SK-N-SH (cell line): ENCODE measurements around the gene SLC43A3. TPM values are rescaled to one million over a fixed set of nuclear protein-coding genes. Genes with fewer than 3 reads are reported as not detected.

Experiments used
- CTCF ChIA-PET: fragments of 300-600, 350-600 bp; formaldehyde crosslinking; extraction: SDS; loops from one replicate; lab custom pipeline; 2021; lab: Yijun Ruan, JAX
- POLR2A ChIA-PET: fragments of 350-600 bp; sonication (Branson Sonifier 250); formaldehyde crosslinking; extraction: SDS; loops from one replicate; lab custom pipeline; 2020; ENCODE audit warnings: antibody characterized with exemption, inconsistent platforms; lab: Yijun Ruan, JAX
- DNase-seq: peaks from one replicate; pipeline ENCODE4 v3.0.0; 2012
- H2AFZ ChIP-seq: fragments of 200-600 bp; sonication (generic); 2 replicates; pipeline ENCODE4 v1.8.1; 2016; ENCODE audit warnings: antibody characterized with exemption, mild to moderate bottlenecking, low read depth
- H3F3A ChIP-seq: fragments of 200-600 bp; sonication (generic); replicated peaks from 2 replicates; pipeline ENCODE3; 2016; ENCODE audit warnings: antibody characterized with exemption, mild to moderate bottlenecking; ENCODE audit not compliant: insufficient read depth
- H3K27ac ChIP-seq, 2 experiments: fragments of 200-500 bp in 1 of 2; fragments of 200-600 bp in 1 of 2; sonication (Bioruptor generic) in 1 of 2; sonication (generic), shearing (Covaris generic) in 1 of 2; 2 replicates each; pipeline versions ENCODE4 v1.5.1 to v1.6.1; 2014 to 2016; ENCODE audit warnings: low read depth in 2 of 2, inconsistent platforms in 1 of 2, low read length in 1 of 2, mild to moderate bottlenecking in 1 of 2, mixed read lengths in 1 of 2
- H3K27me3 ChIP-seq: fragments of 200-600 bp; sonication (generic), shearing (Covaris generic); 2 replicates; pipeline ENCODE4 v1.6.1; 2016; ENCODE audit warnings: mixed run types; ENCODE audit not compliant: insufficient read depth
- H3K36me3 ChIP-seq, 2 experiments: fragments of 200-500 bp in 1 of 2; fragments of 200-600 bp in 1 of 2; sonication (Bioruptor generic) in 1 of 2; sonication (generic) in 1 of 2; replicated peaks in 1 of 2; 2 replicates each; pipeline versions ENCODE3 to v1.5.1; 2014 to 2016; ENCODE audit warnings: low read length in 1 of 2, mild to moderate bottlenecking in 1 of 2; ENCODE audit not compliant: insufficient read depth in 2 of 2, control insufficient read depth in 1 of 2
- H3K4me1 ChIP-seq, 2 experiments: fragments of 200-500 bp in 1 of 2; fragments of 200-600 bp in 1 of 2; sonication (Bioruptor generic) in 1 of 2; sonication (generic), shearing (Covaris generic) in 1 of 2; 2 replicates each; pipeline versions ENCODE4 v1.5.1 to v1.6.1; 2014 to 2016; ENCODE audit warnings: low read depth in 1 of 2, low read length in 1 of 2, mixed run types in 1 of 2; ENCODE audit not compliant: insufficient read depth in 2 of 2, control insufficient read depth in 1 of 2
- H3K4me2 ChIP-seq: fragments of 200-600 bp; sonication (generic), shearing (Covaris generic); 2 replicates; pipeline ENCODE4 v1.6.1; 2017; ENCODE audit warnings: mixed run types
- H3K4me3 ChIP-seq, 2 experiments: fragments of 200-500 bp in 1 of 2; fragments of 200-600 bp in 1 of 2; sonication (Bioruptor generic) in 1 of 2; sonication (generic), shearing (Covaris generic) in 1 of 2; 2 replicates each; pipeline versions ENCODE4 v1.5.1 to v1.8.1; 2014 to 2016; ENCODE audit warnings: low read depth in 2 of 2, inconsistent platforms in 1 of 2, low read length in 1 of 2, mild to moderate bottlenecking in 1 of 2, mixed read lengths in 1 of 2, moderate library complexity in 1 of 2
- H3K79me2 ChIP-seq: fragments of 200-600 bp; sonication (generic); 2 replicates; pipeline ENCODE4 v1.8.1; 2017; ENCODE audit warnings: mild to moderate bottlenecking; ENCODE audit not compliant: insufficient read depth
- H3K9ac ChIP-seq: fragments of 200-600 bp; sonication (generic); 2 replicates; pipeline ENCODE4 v1.6.1; 2017; ENCODE audit warnings: mixed run types
- H3K9me2 ChIP-seq: fragments of 200-600 bp; sonication (generic); 2 replicates; pipeline ENCODE4 v1.6.1; 2017; ENCODE audit warnings: mixed run types
- H3K9me3 ChIP-seq: fragments of 200-600 bp; sonication (generic); 2 replicates; pipeline ENCODE4 v1.6.1; 2017; ENCODE audit warnings: mixed run types, mild to moderate bottlenecking, moderate library complexity
- H4K20me1 ChIP-seq: fragments of 200-600 bp; sonication (generic); 2 replicates; pipeline ENCODE4 v1.6.1; 2017; ENCODE audit warnings: mild to moderate bottlenecking, mixed run types; ENCODE audit not compliant: insufficient read depth
- ELF1 ChIP-seq: IDR thresholded peaks from 2 replicates; pipeline ENCODE4 v1.4.0; 2012
- FOXJ3 ChIP-seq: sonication (generic); formaldehyde crosslinking; IDR thresholded peaks from 2 replicates; pipeline ENCODE4 v1.5.1; 2020; ENCODE audit warnings: mild to moderate bottlenecking, missing genetic modification reagents
- GATA2 ChIP-seq: sonication (generic); formaldehyde crosslinking; IDR thresholded peaks from 2 replicates; pipeline ENCODE4 v1.5.0; 2020; ENCODE audit warnings: mild to moderate bottlenecking, missing genetic modification reagents
- MXI1 ChIP-seq: IDR thresholded peaks from 2 replicates; pipeline ENCODE4 v1.6.1; 2012; ENCODE audit warnings: mild to moderate bottlenecking, low read depth, low read length, improper control_type of control experiment
- NFIC ChIP-seq: IDR thresholded peaks from 2 replicates; pipeline ENCODE4 v1.4.0; 2012; ENCODE audit warnings: borderline replicate concordance
- PBX3 ChIP-seq: IDR thresholded peaks from 2 replicates; pipeline ENCODE4; 2012
- POLR2AphosphoS5 ChIP-seq: IDR thresholded peaks from 2 replicates; pipeline ENCODE4 v1.6.1; 2012; ENCODE audit warnings: low read depth, low read length
- RXRA ChIP-seq: IDR thresholded peaks from 2 replicates; pipeline ENCODE4 v1.4.0; 2012; ENCODE audit warnings: low read depth, mild to moderate bottlenecking, borderline replicate concordance
- SMC3 ChIP-seq: IDR thresholded peaks from 2 replicates; pipeline ENCODE4 v1.6.1; 2012; ENCODE audit warnings: low read depth, low read length, improper control_type of control experiment
- TCF12 ChIP-seq: IDR thresholded peaks from 2 replicates; pipeline ENCODE4 v1.4.0; 2012
- TEAD4 ChIP-seq: IDR thresholded peaks from 2 replicates; pipeline ENCODE4 v1.4.0; 2012; ENCODE audit warnings: mild to moderate bottlenecking, borderline replicate concordance; ENCODE audit not compliant: insufficient read depth
- YY1 ChIP-seq: IDR thresholded peaks from 2 replicates; pipeline ENCODE4 v1.4.0; 2012; ENCODE audit warnings: low read depth, mild to moderate bottlenecking
- ZBTB33 ChIP-seq: IDR thresholded peaks from 2 replicates; pipeline ENCODE4 v1.4.0; 2012; ENCODE audit warnings: low read depth, borderline replicate concordance
- WGBS: methylation state at CpG from one replicate; pipeline ENCODE4 v1.1.6; 2017; ENCODE audit warnings: low lambda C conversion rate; 5-methylcytosine and 5-hydroxymethylcytosine counted together
- polyA plus RNA-seq, 3 experiments: library from polyadenylated mRNA; depleted of rRNA; stranded (reverse); fragments of >200 nt; gene quantifications; 2 replicates each; pipeline ENCODE4 v1.2.3, GENCODE V29; 2012
- TF ChIP-seq, protein P1 (sequence below): fragments of 150-350 bp; IDR thresholded peaks from 2 replicates; pipeline ENCODE4 v1.6.1; 2016; ENCODE audit warnings: mild to moderate bottlenecking, low read depth, low read length

SLC43A3 gene
- polyA plus RNA-seq, 1 of the 3 experiments (the other 2 are of a cell fraction): 4.1 TPM

GRCh38 chr11:57409321-57410100 lies 17.4 kb downstream of the SLC43A3 start:
- Histone ChIP-seq H3K4me1 (no peaks in the 10 kb centered on the region; a peak in 1 of 4 replicates), H3K4me2 (no peak overlapping the region), H3K27ac (no peak overlapping the region), H3K79me2 (no peaks in the 10 kb centered on the region), H3K27me3 (no peaks in the 10 kb centered on the region), H4K20me1 (no peaks in the 10 kb centered on the region), H3K9ac (no peak overlapping the region), H3K36me3 (no peaks in the 10 kb centered on the region), H3F3A (no peaks in the 10 kb centered on the region), H3K9me2 (no peaks in the 10 kb centered on the region), H3K9me3 (no peaks in the 10 kb centered on the region), H3K4me3 (no peak overlapping the region), H2AFZ (no peak overlapping the region)
- DNase-seq: no peak
- TF ChIP-seq ZBTB33 (no peak), YY1 (no peak), MXI1 (no peak), GATA2 (CRISPR knock-in tag) (no peak), NFIC (no peak), ELF1 (no peak), RXRA (no peak), POLR2AphosphoS5 (no peak)
- TF ChIP-seq, protein P1, sequence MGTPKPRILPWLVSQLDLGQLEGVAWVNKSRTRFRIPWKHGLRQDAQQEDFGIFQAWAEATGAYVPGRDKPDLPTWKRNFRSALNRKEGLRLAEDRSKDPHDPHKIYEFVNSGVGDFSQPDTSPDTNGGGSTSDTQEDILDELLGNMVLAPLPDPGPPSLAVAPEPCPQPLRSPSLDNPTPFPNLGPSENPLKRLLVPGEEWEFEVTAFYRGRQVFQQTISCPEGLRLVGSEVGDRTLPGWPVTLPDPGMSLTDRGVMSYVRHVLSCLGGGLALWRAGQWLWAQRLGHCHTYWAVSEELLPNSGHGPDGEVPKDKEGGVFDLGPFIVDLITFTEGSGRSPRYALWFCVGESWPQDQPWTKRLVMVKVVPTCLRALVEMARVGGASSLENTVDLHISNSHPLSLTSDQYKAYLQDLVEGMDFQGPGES: no peak
- 92% methylated on average over 17 of the region's 18 CpGs for WGBS
- POLR2A ChIA-PET: no interaction called here
- CTCF ChIA-PET: interaction anchor here (1.3 kb wide), 1 partner anchor 49 kb away, joined by 3 read pairs; no protein-coding TSS in a partner anchor

GRCh38 chr11:57408771-57409170 lies 18.1 kb downstream of the SLC43A3 start:
- no peak overlapping the region for H3K9ac ChIP-seq
- no peaks in the 10 kb centered on the region for H3K27me3 ChIP-seq
- H3F3A ChIP-seq: no peaks in the 10 kb centered on the region
- H4K20me1 ChIP-seq: no peaks in the 10 kb centered on the region
- H3K4me3 ChIP-seq: no peak overlapping the region
- H3K36me3 ChIP-seq: no peaks in the 10 kb centered on the region
- 36% methylated on average over 2 of the region's 2 CpGs for WGBS
- ChIA-PET POLR2A (no interaction called here), CTCF (no interaction called here)
- H3K4me1 ChIP-seq: no peaks in the 10 kb centered on the region; a peak in 1 of 4 replicates
- no peak for DNase-seq
- no peak overlapping the region for H3K4me2 ChIP-seq
- H3K79me2 ChIP-seq: no peaks in the 10 kb centered on the region
- no peaks in the 10 kb centered on the region for H3K9me2 ChIP-seq
- H3K27ac ChIP-seq: no peak overlapping the region
- H3K9me3 ChIP-seq: no peaks in the 10 kb centered on the region
- TF ChIP-seq PBX3 (no peak), YY1 (no peak), TEAD4 (no peak), TCF12 (no peak), FOXJ3 (no peak), SMC3 (no peak)
- no peak overlapping the region for H2AFZ ChIP-seq
